Measurements from ENCODE around the gene APBB2.

DNA sequence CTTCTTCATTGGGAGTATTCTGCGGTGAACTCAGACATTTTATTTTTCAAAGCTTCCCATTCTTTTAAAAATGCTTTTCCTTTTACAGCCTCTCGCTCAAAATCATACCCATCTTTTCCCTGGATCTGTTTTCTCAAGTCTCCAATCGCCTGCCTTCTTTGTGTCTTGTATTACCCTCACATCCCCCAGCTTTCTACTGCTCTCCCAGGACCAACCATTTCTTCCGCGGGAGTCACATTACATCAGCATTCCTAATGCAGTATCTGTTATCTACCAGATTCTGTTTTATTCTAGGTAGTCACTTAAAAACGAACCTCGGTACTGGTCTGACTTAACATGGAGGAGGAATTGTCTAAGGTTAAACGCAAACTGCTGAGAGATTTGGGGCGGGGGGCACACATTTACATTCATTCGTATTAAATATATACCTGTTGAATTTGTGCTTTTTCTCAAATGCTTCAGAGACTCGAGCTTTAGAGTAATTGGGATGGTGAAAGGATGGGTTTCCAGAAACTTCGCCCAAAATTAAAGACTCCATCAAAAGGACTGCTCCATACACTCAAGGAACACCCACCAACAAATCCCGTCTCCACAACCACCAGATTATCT lies 41.9 kb upstream of the APBB2 start:
- TF ChIP-seq, protein P1, sequence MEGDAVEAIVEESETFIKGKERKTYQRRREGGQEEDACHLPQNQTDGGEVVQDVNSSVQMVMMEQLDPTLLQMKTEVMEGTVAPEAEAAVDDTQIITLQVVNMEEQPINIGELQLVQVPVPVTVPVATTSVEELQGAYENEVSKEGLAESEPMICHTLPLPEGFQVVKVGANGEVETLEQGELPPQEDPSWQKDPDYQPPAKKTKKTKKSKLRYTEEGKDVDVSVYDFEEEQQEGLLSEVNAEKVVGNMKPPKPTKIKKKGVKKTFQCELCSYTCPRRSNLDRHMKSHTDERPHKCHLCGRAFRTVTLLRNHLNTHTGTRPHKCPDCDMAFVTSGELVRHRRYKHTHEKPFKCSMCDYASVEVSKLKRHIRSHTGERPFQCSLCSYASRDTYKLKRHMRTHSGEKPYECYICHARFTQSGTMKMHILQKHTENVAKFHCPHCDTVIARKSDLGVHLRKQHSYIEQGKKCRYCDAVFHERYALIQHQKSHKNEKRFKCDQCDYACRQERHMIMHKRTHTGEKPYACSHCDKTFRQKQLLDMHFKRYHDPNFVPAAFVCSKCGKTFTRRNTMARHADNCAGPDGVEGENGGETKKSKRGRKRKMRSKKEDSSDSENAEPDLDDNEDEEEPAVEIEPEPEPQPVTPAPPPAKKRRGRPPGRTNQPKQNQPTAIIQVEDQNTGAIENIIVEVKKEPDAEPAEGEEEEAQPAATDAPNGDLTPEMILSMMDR (IDR thresholded peaks at IDR 0.05) = no peak
- TF ChIP-seq POLR2A (IDR thresholded peaks at IDR 0.05) = no peak
